Activated CD4-positive, alpha-beta memory T cell treated with anti-CD3 and anti-CD28 coated beads, Interleukin-2, amount 10 ng/mL, durations not matched to agents 7 days and 5 days (primary cell): ENCODE results near the gene FAT1. TPM values are rescaled to one million over a fixed set of nuclear protein-coding genes. Genes with fewer than 3 reads are reported as not detected.

Source experiments
- CTCF ChIA-PET: fragments of 350-600 bp; sonication (Branson Sonifier 250); formaldehyde crosslinking; loops from one replicate; lab custom pipeline; 2021; ENCODE audit warnings: antibody characterized with exemption, inconsistent platforms; lab: Charles Lee
- POLR2A ChIA-PET: fragments of 350-600 bp; sonication (Branson Sonifier 250); formaldehyde crosslinking; loops from one replicate; lab custom pipeline; 2021; ENCODE audit warnings: antibody characterized with exemption; lab: Charles Lee
- DNase-seq: peaks from one replicate; pipeline ENCODE4 v3.0.0-alpha.2; 2020
- H3K27ac Mint-ChIP-seq: one replicate; pipeline ENCODE4 v1.8.0; 2021; ENCODE audit warnings: mild to moderate bottlenecking, mixed read lengths
- H3K27me3 Mint-ChIP-seq: one replicate; pipeline ENCODE4 v1.8.0; 2021; ENCODE audit warnings: mixed read lengths
- H3K36me3 Mint-ChIP-seq: one replicate; pipeline ENCODE4 v1.8.0; 2021; ENCODE audit warnings: low read depth, mixed read lengths
- H3K4me1 Mint-ChIP-seq: one replicate; pipeline ENCODE4 v1.8.0; 2021; ENCODE audit warnings: mixed read lengths
- H3K4me3 Mint-ChIP-seq: one replicate; pipeline ENCODE4 v1.8.0; 2021; ENCODE audit warnings: mild to moderate bottlenecking, mixed read lengths
- H3K9me3 Mint-ChIP-seq: one replicate; pipeline ENCODE4 v1.8.0; 2021; ENCODE audit warnings: mixed read lengths
- total RNA-seq, 2 experiments: library from RNA; stranded (reverse); gene quantifications; one replicate each; pipeline ENCODE4 v1.2.3, GENCODE V29; 2021

Gene FAT1
- total RNA-seq, 2 experiments from 2014 or later, result 0.03 TPM

DNA sequence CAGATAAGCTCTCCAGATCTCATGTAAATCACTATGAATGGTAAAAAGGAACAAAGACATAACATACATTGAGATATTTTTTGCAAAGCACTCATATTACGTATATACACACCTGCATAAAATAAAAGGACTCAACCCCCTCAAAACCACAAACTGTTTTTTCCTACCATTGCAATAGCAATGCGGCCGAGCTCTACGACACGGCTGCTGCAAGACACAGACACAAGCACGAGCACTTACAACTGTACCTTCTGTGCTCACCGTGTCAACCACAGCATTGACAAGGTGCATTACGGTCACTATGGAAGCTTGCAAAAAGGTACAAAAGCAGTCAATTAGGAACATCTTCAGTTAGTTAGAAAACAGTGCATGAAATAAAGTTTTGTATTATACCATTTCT is 131.2 kb downstream of the FAT1 start:
- Mint-ChIP-seq H3K27me3 (no peaks in the 10 kb centered on the region), H3K4me1 (no peaks in the 10 kb centered on the region), H3K4me3 (no peak overlapping the region), H3K27ac (no peak overlapping the region), H3K36me3 (no peaks in the 10 kb centered on the region), H3K9me3 (no peaks in the 10 kb centered on the region)
- ChIA-PET POLR2A (no interaction called here), CTCF (no interaction called here)
- no peak for DNase-seq

DNA sequence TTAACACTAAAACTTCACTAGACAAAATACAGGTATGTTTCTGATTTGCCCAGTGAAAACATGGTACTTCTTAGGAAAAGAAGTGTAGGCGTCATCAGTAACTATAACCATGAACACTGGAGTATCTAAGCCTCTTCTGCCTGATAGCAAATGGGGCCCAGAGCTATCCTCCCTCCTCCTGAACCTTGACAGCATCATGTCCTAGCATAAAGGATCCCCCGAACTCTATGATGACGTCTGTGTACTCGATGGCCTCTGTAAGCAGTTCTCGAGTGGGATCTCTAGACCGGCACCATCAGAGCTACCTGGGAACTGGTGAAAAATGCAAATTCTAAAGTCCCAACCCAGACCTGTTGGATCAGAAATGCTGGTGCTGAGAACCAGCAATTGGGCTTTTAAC is 132.0 kb downstream of the FAT1 start:
- no peak overlapping the region for H3K4me3 Mint-ChIP-seq
- ChIA-PET CTCF (interaction anchor here (0.6 kb wide), 1 partner anchor 528 kb away, joined by 3 read pairs; no protein-coding TSS in a partner anchor), POLR2A (no interaction called here)
- no peak for DNase-seq
- H3K27me3 Mint-ChIP-seq, result no peaks in the 10 kb centered on the region
- H3K27ac Mint-ChIP-seq, result no peak overlapping the region
- no peaks in the 10 kb centered on the region for H3K9me3 Mint-ChIP-seq
- no peaks in the 10 kb centered on the region for H3K4me1 Mint-ChIP-seq
- H3K36me3 Mint-ChIP-seq, result no peaks in the 10 kb centered on the region

GRCh38 chr4:186588503-186588902 is 135.2 kb downstream of the FAT1 start:
- no peaks in the 10 kb centered on the region for H3K36me3 Mint-ChIP-seq
- H3K27ac Mint-ChIP-seq, result no peak overlapping the region
- H3K9me3 Mint-ChIP-seq, result no peaks in the 10 kb centered on the region
- ChIA-PET CTCF (interaction anchor here (1.8 to 2.2 kb wide), 2 partner anchors 226 to 292 kb away, joined by 8 to 10 read pairs; no protein-coding TSS in a partner anchor), POLR2A (no interaction called here)
- H3K4me1 Mint-ChIP-seq, result no peaks in the 10 kb centered on the region
- no peaks in the 10 kb centered on the region for H3K27me3 Mint-ChIP-seq
- DNase-seq, result no peak
- no peak overlapping the region for H3K4me3 Mint-ChIP-seq

GRCh38 chr4:186587416-186588018 is 136.1 kb downstream of the FAT1 start:
- Mint-ChIP-seq H3K27me3 (no peaks in the 10 kb centered on the region), H3K9me3 (peaks cover under 1% of the 10 kb centered on the region), H3K36me3 (no peaks in the 10 kb centered on the region), H3K27ac (no peak overlapping the region), H3K4me3 (no peak overlapping the region), H3K4me1 (no peaks in the 10 kb centered on the region)
- ChIA-PET POLR2A (no interaction called here), CTCF (interaction anchor here (0.8 to 2.2 kb wide), 17 partner anchors 8 to 519 kb away, joined by 3 to 10 read pairs (median 4); partner anchors contain the start of gene TLR3)
- peak; percentile 56 for DNase-seq

- Mint-ChIP-seq H3K4me3 (no peak overlapping the region), H3K36me3 (no peaks in the 10 kb centered on the region), H3K4me1 (no peaks in the 10 kb centered on the region), H3K27ac (no peak overlapping the region), H3K27me3 (no peaks in the 10 kb centered on the region), H3K9me3 (peaks cover 4% of the 10 kb centered on the region)
- ChIA-PET CTCF (interaction anchor here (1.7 kb wide), 1 partner anchor 287 kb away, joined by 8 read pairs; no protein-coding TSS in a partner anchor), POLR2A (no interaction called here)
- DNase-seq, result no peak
Observed at GRCh38 chr4:186586205-186586604, 137.5 kb downstream of the FAT1 start.

- no peak overlapping the region for H3K4me3 Mint-ChIP-seq
- H3K4me1 Mint-ChIP-seq, result no peaks in the 10 kb centered on the region
- no peaks in the 10 kb centered on the region for H3K36me3 Mint-ChIP-seq
- H3K27ac Mint-ChIP-seq, result no peak overlapping the region
- peaks cover 4% of the 10 kb centered on the region for H3K9me3 Mint-ChIP-seq
- ChIA-PET CTCF (interaction anchor here (0.7 kb wide), 1 partner anchor 301 kb away, joined by 3 read pairs; no protein-coding TSS in a partner anchor), POLR2A (no interaction called here)
- H3K27me3 Mint-ChIP-seq, result no peaks in the 10 kb centered on the region
- DNase-seq, result no peak
Observed at GRCh38 chr4:186584912-186585311, 138.7 kb downstream of the FAT1 start.

DNA sequence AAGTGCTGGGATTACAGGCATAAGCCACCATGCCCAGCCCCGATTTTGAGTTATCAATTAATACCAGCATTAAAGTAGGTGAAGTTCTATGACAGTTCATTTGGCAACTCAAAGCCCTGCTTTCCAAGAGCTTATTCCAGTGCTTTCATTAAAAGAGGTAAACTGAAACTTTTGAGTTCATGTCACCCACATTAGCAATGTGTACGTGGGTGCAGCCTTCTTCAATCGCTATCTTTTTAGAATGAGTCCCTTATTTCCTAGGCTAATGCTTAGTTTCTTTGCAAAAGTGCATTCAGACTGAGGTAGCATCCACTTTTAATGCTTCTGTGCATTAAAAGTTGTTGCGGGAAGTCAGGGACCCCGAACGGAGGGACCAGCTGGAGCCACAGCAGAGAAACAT is 142.2 kb downstream of the FAT1 start:
- H3K36me3 Mint-ChIP-seq, result no peaks in the 10 kb centered on the region
- no peak overlapping the region for H3K4me3 Mint-ChIP-seq
- no peak overlapping the region for H3K27ac Mint-ChIP-seq
- DNase-seq, result no peak
- no peaks in the 10 kb centered on the region for H3K27me3 Mint-ChIP-seq
- no peaks in the 10 kb centered on the region for H3K4me1 Mint-ChIP-seq
- ChIA-PET POLR2A (no interaction called here), CTCF (no interaction called here)
- H3K9me3 Mint-ChIP-seq, result peaks cover 4% of the 10 kb centered on the region

DNA sequence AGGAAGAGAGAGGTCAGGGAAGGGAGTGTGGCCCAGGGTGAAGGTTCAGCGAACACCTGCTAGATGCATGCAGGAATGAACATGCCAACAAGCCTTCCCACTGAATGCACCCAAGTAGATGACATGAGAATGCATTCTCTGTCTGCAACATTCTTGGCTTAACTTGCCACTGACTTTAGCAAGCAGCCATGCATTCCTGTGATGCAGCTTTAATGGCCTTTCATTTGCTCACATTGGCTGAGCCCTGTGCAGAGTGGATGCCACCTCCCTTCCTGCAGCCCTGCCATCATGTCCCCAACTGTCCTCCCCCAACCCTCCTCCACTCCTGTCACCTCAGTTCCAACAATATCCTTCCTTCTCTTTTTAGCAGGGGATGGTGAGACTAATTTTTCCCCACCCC is 143.0 kb downstream of the FAT1 start:
- H3K27me3 Mint-ChIP-seq, result no peaks in the 10 kb centered on the region
- POLR2A ChIA-PET, result no interaction called here
- DNase-seq, result no peak
- no peaks in the 10 kb centered on the region for H3K4me1 Mint-ChIP-seq
- CTCF ChIA-PET, result no interaction called here
- peaks cover 4% of the 10 kb centered on the region for H3K9me3 Mint-ChIP-seq
- no peaks in the 10 kb centered on the region for H3K36me3 Mint-ChIP-seq
- H3K4me3 Mint-ChIP-seq, result no peak overlapping the region
- no peak overlapping the region for H3K27ac Mint-ChIP-seq

DNA sequence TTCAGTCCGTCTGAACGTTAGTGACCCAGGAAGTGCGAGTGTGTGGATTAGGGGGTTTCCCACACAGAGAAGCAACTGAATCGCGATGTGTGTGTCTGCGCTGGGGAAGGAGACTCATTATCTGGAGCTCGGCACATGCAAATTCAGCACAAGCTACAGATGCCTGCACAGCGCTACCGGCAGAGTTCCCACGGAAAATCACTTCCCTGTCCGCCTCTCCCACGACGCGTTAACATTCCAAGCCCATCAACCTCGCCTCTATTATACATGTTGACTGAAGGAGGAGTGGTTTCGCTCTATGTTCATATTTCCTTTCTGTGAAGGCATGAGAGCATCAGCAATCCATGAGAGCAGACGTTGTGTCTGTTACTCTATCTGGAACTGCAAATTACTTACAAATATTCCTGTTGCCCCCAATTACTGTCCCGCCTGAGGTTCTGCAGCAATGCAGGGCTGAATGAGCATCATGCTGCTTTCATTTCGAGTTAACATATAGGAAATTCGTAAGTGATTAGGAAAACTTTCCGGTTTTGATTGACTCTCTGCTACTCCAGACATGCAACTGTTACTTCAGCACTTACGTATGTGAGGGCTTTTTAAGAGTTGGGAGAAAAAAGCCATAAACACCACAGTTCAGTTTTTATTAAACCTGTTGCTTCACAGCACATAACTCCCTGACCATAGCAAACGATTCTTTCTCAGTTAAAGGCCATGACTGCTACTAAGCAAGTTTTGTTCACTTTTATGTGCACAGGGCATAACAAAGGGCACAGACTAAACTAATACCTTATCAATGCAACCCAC is 153.3 kb downstream of the FAT1 start:
- H3K36me3 Mint-ChIP-seq, result no peaks in the 10 kb centered on the region
- POLR2A ChIA-PET, result no interaction called here
- H3K4me1 Mint-ChIP-seq, result no peaks in the 10 kb centered on the region
- DNase-seq, result no peak
- no peak overlapping the region for H3K4me3 Mint-ChIP-seq
- CTCF ChIA-PET, result no interaction called here
- no peaks in the 10 kb centered on the region for H3K9me3 Mint-ChIP-seq
- no peaks in the 10 kb centered on the region for H3K27me3 Mint-ChIP-seq
- no peak overlapping the region for H3K27ac Mint-ChIP-seq

GRCh38 chr4:186569533-186570192 is 154.0 kb downstream of the FAT1 start:
- CTCF ChIA-PET, result no interaction called here
- POLR2A ChIA-PET, result no interaction called here
- no peak for DNase-seq
- Mint-ChIP-seq H3K27me3 (no peaks in the 10 kb centered on the region), H3K9me3 (no peaks in the 10 kb centered on the region), H3K27ac (no peak overlapping the region), H3K4me3 (no peak overlapping the region), H3K4me1 (no peaks in the 10 kb centered on the region), H3K36me3 (no peaks in the 10 kb centered on the region)

- no peaks in the 10 kb centered on the region for H3K27me3 Mint-ChIP-seq
- ChIA-PET CTCF (interaction anchor here (1.3 kb wide), 1 partner anchor 21 kb away, joined by 3 read pairs; no protein-coding TSS in a partner anchor), POLR2A (no interaction called here)
- H3K9me3 Mint-ChIP-seq, result no peaks in the 10 kb centered on the region
- no peak for DNase-seq
- H3K27ac Mint-ChIP-seq, result no peak overlapping the region
- H3K4me3 Mint-ChIP-seq, result no peak overlapping the region
- H3K4me1 Mint-ChIP-seq, result no peaks in the 10 kb centered on the region
- H3K36me3 Mint-ChIP-seq, result no peaks in the 10 kb centered on the region
Observed at GRCh38 chr4:186566068-186566467, 157.6 kb downstream of the FAT1 start.

GRCh38 chr4:186563761-186564160 is 159.9 kb downstream of the FAT1 start:
- POLR2A ChIA-PET, result no interaction called here
- H3K27ac Mint-ChIP-seq, result no peak overlapping the region
- CTCF ChIA-PET, result no interaction called here
- H3K4me3 Mint-ChIP-seq, result no peak overlapping the region
- H3K27me3 Mint-ChIP-seq, result no peaks in the 10 kb centered on the region
- H3K9me3 Mint-ChIP-seq, result no peaks in the 10 kb centered on the region
- H3K36me3 Mint-ChIP-seq, result no peaks in the 10 kb centered on the region
- DNase-seq, result no peak
- H3K4me1 Mint-ChIP-seq, result no peaks in the 10 kb centered on the region

DNA sequence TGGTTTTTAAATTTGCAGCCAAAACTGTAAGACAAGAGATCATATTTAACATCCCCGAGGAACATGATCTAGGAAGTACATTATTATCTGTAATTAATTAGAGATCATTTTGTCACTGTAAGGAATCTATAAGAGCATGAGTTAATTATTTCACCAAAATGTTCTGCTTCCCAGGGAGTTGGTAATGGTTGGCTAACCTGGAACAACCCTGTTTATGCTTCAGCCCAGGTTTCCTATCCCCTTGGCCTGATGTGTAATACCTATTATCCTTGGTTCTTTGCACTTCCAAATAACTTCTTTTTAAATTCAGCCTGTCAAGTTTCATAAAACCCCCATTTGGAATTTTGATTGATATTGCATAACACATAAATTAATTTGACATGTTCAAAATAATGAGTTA is 161.9 kb downstream of the FAT1 start:
- no peaks in the 10 kb centered on the region for H3K36me3 Mint-ChIP-seq
- no peaks in the 10 kb centered on the region for H3K4me1 Mint-ChIP-seq
- H3K4me3 Mint-ChIP-seq, result no peak overlapping the region
- no peaks in the 10 kb centered on the region for H3K9me3 Mint-ChIP-seq
- CTCF ChIA-PET, result no interaction called here
- H3K27ac Mint-ChIP-seq, result no peak overlapping the region
- DNase-seq, result no peak
- H3K27me3 Mint-ChIP-seq, result peaks cover 1% of the 10 kb centered on the region
- POLR2A ChIA-PET, result no interaction called here
